K562 (cell line): ENCODE measurements around the gene B9D2. TPM values are rescaled to one million over a fixed set of nuclear protein-coding genes. Genes with fewer than 3 reads are reported as not detected.

Source experiments
- CBX2 ChIP-seq: fragments of 200-600 bp; sonication (generic); IDR thresholded peaks from one replicate; pipeline ENCODE4 v1.6.1; 2012; ENCODE audit warnings: mild to moderate bottlenecking, low read length, inconsistent platforms; ENCODE audit not compliant: insufficient read depth, poor library complexity, severe bottlenecking
- CSDE1 ChIP-seq, 2 experiments: fragments of 450-650 bp; IDR thresholded peaks; 2 replicates each; pipeline ENCODE4 v1.6.1; 2016; ENCODE audit warnings: mild to moderate bottlenecking in 1 of 2
- FOXM1 ChIP-seq, 2 experiments: fragments of 450-650 bp in 1 of 2; sonication (generic) in 1 of 2; formaldehyde crosslinking in 1 of 2; IDR thresholded peaks; 2 replicates each; pipeline versions ENCODE4 v1.6.1 to v1.9.0; 2017 to 2022; ENCODE audit warnings: low read depth in 2 of 2, mild to moderate bottlenecking in 2 of 2, missing genetic modification reagents in 1 of 2, moderate library complexity in 1 of 2
- GTF2E2 ChIP-seq: fragments of 200-800 bp; sonication (Bioruptor generic); IDR thresholded peaks from 2 replicates; pipeline ENCODE4 v1.6.1; 2016; ENCODE audit warnings: missing genetic modification characterization, missing compliant biosample characterization
- HNRNPUL1 ChIP-seq: fragments of 200-400 bp; formaldehyde crosslinking; IDR thresholded peaks from 2 replicates; pipeline ENCODE4 v1.6.1; 2017; ENCODE audit warnings: low read length
- IRF1 ChIP-seq: sonication (generic); formaldehyde crosslinking; IDR thresholded peaks from 2 replicates; pipeline ENCODE4 v1.8.0; 2022; ENCODE audit warnings: missing genetic modification reagents, mild to moderate bottlenecking, borderline replicate concordance
- NBN ChIP-seq: fragments of 450-650 bp; IDR thresholded peaks from 2 replicates; pipeline ENCODE4 v1.6.1; 2016; ENCODE audit warnings: low read depth, mild to moderate bottlenecking
- PRMT5 ChIP-seq: sonication (generic); formaldehyde crosslinking; IDR thresholded peaks from 2 replicates; pipeline ENCODE4 v1.5.0; 2020; ENCODE audit warnings: missing genetic modification reagents
- RB1 ChIP-seq: fragments of 450-650 bp; IDR thresholded peaks from 2 replicates; pipeline ENCODE4 v1.6.1; 2017; ENCODE audit warnings: low read depth, mild to moderate bottlenecking
- REST ChIP-seq, 2 experiments: fragments of 450-650 bp; formaldehyde crosslinking in 1 of 2; IDR thresholded peaks; 2 replicates each; pipeline versions ENCODE4 v1.4.0 to v1.6.1; 2014 to 2020; ENCODE audit warnings: mild to moderate bottlenecking in 2 of 2, borderline replicate concordance in 1 of 2, low read depth in 1 of 2
- RNF219 ChIP-seq: fragments of 250-450 bp; sonication (Bioruptor Pico); IDR thresholded peaks from 2 replicates; pipeline ENCODE4 v1.5.0; 2022; ENCODE audit warnings: mild to moderate bottlenecking
- TARDBP ChIP-seq: fragments of 450-650 bp; IDR thresholded peaks from 2 replicates; pipeline ENCODE4 v1.6.1; 2016
- TEAD2 ChIP-seq: fragments of 450-650 bp; IDR thresholded peaks from 2 replicates; pipeline ENCODE4 v1.6.1; 2016; ENCODE audit warnings: missing genetic modification characterization, control low read depth, missing compliant biosample characterization
- ZNF408 ChIP-seq: fragments of 250-450 bp; sonication (Bioruptor Pico); IDR thresholded peaks from 2 replicates; pipeline ENCODE4 v1.4.0; 2020; ENCODE audit warnings: low read depth, mild to moderate bottlenecking, moderate library complexity
- ZNF57 ChIP-seq: fragments of 450-650 bp; formaldehyde crosslinking; IDR thresholded peaks from 2 replicates; pipeline ENCODE4 v1.4.0; 2020; ENCODE audit warnings: mild to moderate bottlenecking, moderate library complexity
- polyA plus RNA-seq, 8 experiments: library from polyadenylated mRNA; depleted of rRNA in 4 of 8; stranded (reverse) in 5 of 8; unstranded in 3 of 8; fragments of >200 nt; fragmentation: Nextera tagmentation in 2 of 8; fragmentation: Illumina TruSeq in 1 of 8; extraction: Ambion mirVana in 2 of 8; extraction: Trizol in 1 of 8; gene quantifications; 2 replicates each; pipeline versions ENCODE4 v1.2.1 to v1.2.3, GENCODE V29; 2011 to 2014; ENCODE audit warnings: inconsistent platforms in 1 of 8, missing spikeins in 1 of 8
- total RNA-seq, 7 experiments: library from RNA; depleted of rRNA in 6 of 7; stranded (reverse); fragments of >200 nt in 6 of 7; fragmentation: Illumina TruSeq in 2 of 7; extraction: Trizol in 2 of 7; gene quantifications; 2 replicates each; pipeline versions ENCODE4 v1.2.1 to v1.2.3, GENCODE V29; 2011 to 2021; ENCODE audit warnings: low replicate concordance in 1 of 7

B9D2 gene
- total and polyA plus RNA-seq, 9 of the 15 experiments (the other 6 are each of a cell fraction or from before 2014, with no cell fraction given), result 0.83 to 6.9 (median 2.8) TPM

- peak; percentile 44 for TF ChIP-seq REST (IDR thresholded peaks at IDR 0.05; ENCODE audit: borderline replicate concordance)
- TF ChIP-seq REST (CRISPR knock-in tag; IDR thresholded peaks at IDR 0.05; ENCODE audit: low read depth), result no peak; the same call in 1 of the 2 replicates
- TF ChIP-seq ZNF408, result no peak
- TF ChIP-seq ZNF57, result no peak
- 0 out of 2 replicates have a peak, but pooled peaks have one; percentile 38 for TF ChIP-seq NBN
- no peak for TF ChIP-seq IRF1 (CRISPR knock-in tag)
- peak; percentile 60 for TF ChIP-seq RB1
- TF ChIP-seq TEAD2, result no peak
- TF ChIP-seq GTF2E2 (tag), result no peak
- 0 out of 2 replicates have a peak, but pooled peaks have one; percentile 60 for TF ChIP-seq TARDBP
- no peak for TF ChIP-seq CSDE1 (IDR thresholded peaks at IDR 0.05)
- TF ChIP-seq FOXM1 (IDR thresholded peaks at IDR 0.05; ENCODE audit: low read depth), result no peak
- TF ChIP-seq FOXM1 (CRISPR knock-in tag; IDR thresholded peaks at IDR 0.05; ENCODE audit: low read depth), result 0 out of 2 replicates have a peak, but pooled peaks have one; percentile 27
- TF ChIP-seq HNRNPUL1, result no peak
- no peak for TF ChIP-seq PRMT5 (CRISPR knock-in tag)
- no peak for TF ChIP-seq RNF219 (CRISPR knock-in tag)
- TF ChIP-seq CBX2, result no peak
These were observed 10.2 kb downstream of the B9D2 start, which contains the start of gene TGFB1 (continued) for GRCh38 chr19:41353466-41354342.
